GM12878 (cell line): ENCODE results near the gene ERCC3. TPM values are rescaled to one million over a fixed set of nuclear protein-coding genes. Genes with fewer than 3 reads are reported as not detected.

Source experiments
- BHLHE40 ChIP-seq, 2 experiments: fragments of 450-650 bp in 1 of 2; IDR thresholded peaks; 2 replicates each; pipeline ENCODE4 v1.6.1; 2011 to 2017; ENCODE audit warnings: low read depth in 2 of 2, borderline replicate concordance in 1 of 2, improper control_type of control experiment in 1 of 2, low read length in 1 of 2, mild to moderate bottlenecking in 1 of 2
- CBFB ChIP-seq: IDR thresholded peaks from 2 replicates; pipeline ENCODE4 v1.6.1; 2016; ENCODE audit warnings: antibody characterized with exemption, low read depth
- CREB1 ChIP-seq: IDR thresholded peaks from 2 replicates; pipeline ENCODE4 v1.6.1; 2012; ENCODE audit warnings: low read depth, mild to moderate bottlenecking, inconsistent platforms
- FOXK2 ChIP-seq: fragments of 450-650 bp; IDR thresholded peaks from 2 replicates; pipeline ENCODE4 v1.6.1; 2017; ENCODE audit warnings: mild to moderate bottlenecking, moderate library complexity
- IKZF2 ChIP-seq, 2 experiments: fragments of 450-650 bp; IDR thresholded peaks; 2 replicates each; pipeline ENCODE4 v1.6.1; 2017; ENCODE audit warnings: mild to moderate bottlenecking in 2 of 2, moderate library complexity in 2 of 2
- IRF4 ChIP-seq: IDR thresholded peaks from 2 replicates; pipeline ENCODE4 v1.6.1; 2011; ENCODE audit warnings: low read depth, low read length
- JUNB ChIP-seq: IDR thresholded peaks from 2 replicates; pipeline ENCODE4 v1.6.1; 2016; ENCODE audit warnings: antibody characterized with exemption, mild to moderate bottlenecking
- KDM1A ChIP-seq: fragments of 200-600 bp; sonication (generic); IDR thresholded peaks from 2 replicates; pipeline ENCODE4 v1.6.1; 2016; ENCODE audit warnings: borderline replicate concordance
- NFIC ChIP-seq: IDR thresholded peaks from 2 replicates; pipeline ENCODE4 v1.6.1; 2012; ENCODE audit warnings: low read depth, mild to moderate bottlenecking, inconsistent platforms, low read length, moderate library complexity
- NFYB ChIP-seq: IDR thresholded peaks from 2 replicates; pipeline ENCODE4 v1.6.1; 2011; ENCODE audit warnings: low read depth, mild to moderate bottlenecking, low read length, improper control_type of control experiment, moderate library complexity; ENCODE audit not compliant: insufficient read depth
- NRF1 ChIP-seq: conservative IDR thresholded peaks from 2 replicates; pipeline ENCODE4 v1.6.1; 2011; ENCODE audit warnings: mild to moderate bottlenecking, low read depth, low read length, improper control_type of control experiment
- RAD21 ChIP-seq: IDR thresholded peaks from 2 replicates; pipeline ENCODE4 v1.6.1; 2011; ENCODE audit warnings: mild to moderate bottlenecking, low read depth, low read length, moderate library complexity; ENCODE audit not compliant: insufficient read depth
- SRF ChIP-seq, 2 experiments: IDR thresholded peaks; 2 replicates each; pipeline ENCODE4 v1.6.1; 2011; ENCODE audit warnings: low read depth in 2 of 2, low read length in 2 of 2, mild to moderate bottlenecking in 1 of 2, moderate library complexity in 1 of 2
- polyA plus RNA-seq, 11 experiments: library from polyadenylated mRNA; depleted of rRNA in 4 of 11; unstranded in 6 of 11; stranded (reverse) in 5 of 11; fragments of >200 nt; fragmentation: Nextera tagmentation in 4 of 11; fragmentation: Illumina TruSeq in 1 of 11; extraction: Ambion mirVana in 4 of 11; extraction: Trizol in 1 of 11; gene quantifications; 1 replicate in 1 of 11; 2 replicates in 10 of 11; pipeline versions ENCODE4 v1.2.1 to v1.2.3, GENCODE V29; 2011 to 2016; ENCODE audit warnings: inconsistent platforms in 2 of 11, missing spikeins in 2 of 11, low read depth in 1 of 11
- total RNA-seq, 4 experiments: library from RNA; depleted of rRNA in 3 of 4; stranded (reverse); fragments of >200 nt in 3 of 4; fragmentation: Illumina TruSeq in 1 of 4; extraction: Trizol in 1 of 4; gene quantifications; 2 replicates each; pipeline versions ENCODE4 v1.2.1 to v1.2.3, GENCODE V29; 2013 to 2021
- TF ChIP-seq, protein P1 (sequence below): IDR thresholded peaks from 2 replicates; pipeline ENCODE4 v1.6.1; 2012; ENCODE audit warnings: mild to moderate bottlenecking, low read depth, low read length
- TF ChIP-seq, protein P2 (sequence below): fragments of 150-350 bp; IDR thresholded peaks from 2 replicates; pipeline ENCODE4 v1.6.1; 2016; ENCODE audit warnings: low read depth, low read length
- TF ChIP-seq, protein P3 (sequence below): fragments of 450-650 bp; IDR thresholded peaks from 2 replicates; pipeline ENCODE4 v1.6.1; 2017; ENCODE audit warnings: low read depth, mild to moderate bottlenecking, moderate library complexity

Gene ERCC3
- total and polyA plus RNA-seq, 10 of the 15 experiments (the other 5 are each of a cell fraction or from before 2014, with no cell fraction given) = 17.1 to 64.8 (median 42.8) TPM

GRCh38 chr2:127226520-127227263 lies 67.3 kb downstream of the ERCC3 start (continued):
- TF ChIP-seq, protein P1, sequence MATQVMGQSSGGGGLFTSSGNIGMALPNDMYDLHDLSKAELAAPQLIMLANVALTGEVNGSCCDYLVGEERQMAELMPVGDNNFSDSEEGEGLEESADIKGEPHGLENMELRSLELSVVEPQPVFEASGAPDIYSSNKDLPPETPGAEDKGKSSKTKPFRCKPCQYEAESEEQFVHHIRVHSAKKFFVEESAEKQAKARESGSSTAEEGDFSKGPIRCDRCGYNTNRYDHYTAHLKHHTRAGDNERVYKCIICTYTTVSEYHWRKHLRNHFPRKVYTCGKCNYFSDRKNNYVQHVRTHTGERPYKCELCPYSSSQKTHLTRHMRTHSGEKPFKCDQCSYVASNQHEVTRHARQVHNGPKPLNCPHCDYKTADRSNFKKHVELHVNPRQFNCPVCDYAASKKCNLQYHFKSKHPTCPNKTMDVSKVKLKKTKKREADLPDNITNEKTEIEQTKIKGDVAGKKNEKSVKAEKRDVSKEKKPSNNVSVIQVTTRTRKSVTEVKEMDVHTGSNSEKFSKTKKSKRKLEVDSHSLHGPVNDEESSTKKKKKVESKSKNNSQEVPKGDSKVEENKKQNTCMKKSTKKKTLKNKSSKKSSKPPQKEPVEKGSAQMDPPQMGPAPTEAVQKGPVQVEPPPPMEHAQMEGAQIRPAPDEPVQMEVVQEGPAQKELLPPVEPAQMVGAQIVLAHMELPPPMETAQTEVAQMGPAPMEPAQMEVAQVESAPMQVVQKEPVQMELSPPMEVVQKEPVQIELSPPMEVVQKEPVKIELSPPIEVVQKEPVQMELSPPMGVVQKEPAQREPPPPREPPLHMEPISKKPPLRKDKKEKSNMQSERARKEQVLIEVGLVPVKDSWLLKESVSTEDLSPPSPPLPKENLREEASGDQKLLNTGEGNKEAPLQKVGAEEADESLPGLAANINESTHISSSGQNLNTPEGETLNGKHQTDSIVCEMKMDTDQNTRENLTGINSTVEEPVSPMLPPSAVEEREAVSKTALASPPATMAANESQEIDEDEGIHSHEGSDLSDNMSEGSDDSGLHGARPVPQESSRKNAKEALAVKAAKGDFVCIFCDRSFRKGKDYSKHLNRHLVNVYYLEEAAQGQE = no peak
- TF ChIP-seq KDM1A (no peak), NRF1 (no peak), JUNB (peak; percentile 58), FOXK2 (no peak), RAD21 (no peak), CBFB (no peak), BHLHE40 (IDR thresholded peaks at IDR 0.05; ENCODE audit: borderline replicate concordance in 1 of 2, low read depth in 2 of 2, low read length in 1 of 2) (peak in 1 of 2 experiments; percentile 41; a peak in 3 of 4 replicates), IRF4 (peak; percentile 45; the same call in 1 of the 2 replicates), SRF (IDR thresholded peaks at IDR 0.05; ENCODE audit: low read depth in 2 of 2, low read length in 2 of 2) (no peak), NFIC (0 out of 2 replicates have a peak, but pooled peaks have one; percentile 46), IKZF2 (IDR thresholded peaks at IDR 0.05) (peak; percentile 34 to 40; a peak in 2 of 4 replicates), NFYB (no peak), CREB1 (peak; percentile 25; the same call in 1 of the 2 replicates)
- TF ChIP-seq, protein P2, sequence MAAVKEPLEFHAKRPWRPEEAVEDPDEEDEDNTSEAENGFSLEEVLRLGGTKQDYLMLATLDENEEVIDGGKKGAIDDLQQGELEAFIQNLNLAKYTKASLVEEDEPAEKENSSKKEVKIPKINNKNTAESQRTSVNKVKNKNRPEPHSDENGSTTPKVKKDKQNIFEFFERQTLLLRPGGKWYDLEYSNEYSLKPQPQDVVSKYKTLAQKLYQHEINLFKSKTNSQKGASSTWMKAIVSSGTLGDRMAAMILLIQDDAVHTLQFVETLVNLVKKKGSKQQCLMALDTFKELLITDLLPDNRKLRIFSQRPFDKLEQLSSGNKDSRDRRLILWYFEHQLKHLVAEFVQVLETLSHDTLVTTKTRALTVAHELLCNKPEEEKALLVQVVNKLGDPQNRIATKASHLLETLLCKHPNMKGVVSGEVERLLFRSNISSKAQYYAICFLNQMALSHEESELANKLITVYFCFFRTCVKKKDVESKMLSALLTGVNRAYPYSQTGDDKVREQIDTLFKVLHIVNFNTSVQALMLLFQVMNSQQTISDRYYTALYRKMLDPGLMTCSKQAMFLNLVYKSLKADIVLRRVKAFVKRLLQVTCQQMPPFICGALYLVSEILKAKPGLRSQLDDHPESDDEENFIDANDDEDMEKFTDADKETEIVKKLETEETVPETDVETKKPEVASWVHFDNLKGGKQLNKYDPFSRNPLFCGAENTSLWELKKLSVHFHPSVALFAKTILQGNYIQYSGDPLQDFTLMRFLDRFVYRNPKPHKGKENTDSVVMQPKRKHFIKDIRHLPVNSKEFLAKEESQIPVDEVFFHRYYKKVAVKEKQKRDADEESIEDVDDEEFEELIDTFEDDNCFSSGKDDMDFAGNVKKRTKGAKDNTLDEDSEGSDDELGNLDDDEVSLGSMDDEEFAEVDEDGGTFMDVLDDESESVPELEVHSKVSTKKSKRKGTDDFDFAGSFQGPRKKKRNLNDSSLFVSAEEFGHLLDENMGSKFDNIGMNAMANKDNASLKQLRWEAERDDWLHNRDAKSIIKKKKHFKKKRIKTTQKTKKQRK = no peak
- TF ChIP-seq, protein P3, sequence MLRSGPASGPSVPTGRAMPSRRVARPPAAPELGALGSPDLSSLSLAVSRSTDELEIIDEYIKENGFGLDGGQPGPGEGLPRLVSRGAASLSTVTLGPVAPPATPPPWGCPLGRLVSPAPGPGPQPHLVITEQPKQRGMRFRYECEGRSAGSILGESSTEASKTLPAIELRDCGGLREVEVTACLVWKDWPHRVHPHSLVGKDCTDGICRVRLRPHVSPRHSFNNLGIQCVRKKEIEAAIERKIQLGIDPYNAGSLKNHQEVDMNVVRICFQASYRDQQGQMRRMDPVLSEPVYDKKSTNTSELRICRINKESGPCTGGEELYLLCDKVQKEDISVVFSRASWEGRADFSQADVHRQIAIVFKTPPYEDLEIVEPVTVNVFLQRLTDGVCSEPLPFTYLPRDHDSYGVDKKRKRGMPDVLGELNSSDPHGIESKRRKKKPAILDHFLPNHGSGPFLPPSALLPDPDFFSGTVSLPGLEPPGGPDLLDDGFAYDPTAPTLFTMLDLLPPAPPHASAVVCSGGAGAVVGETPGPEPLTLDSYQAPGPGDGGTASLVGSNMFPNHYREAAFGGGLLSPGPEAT = peak; percentile 32; the same call in 1 of the 2 replicates
